CD14-positive monocyte (primary cell): ENCODE results near the gene ITPK1. TPM values are rescaled to one million over a fixed set of nuclear protein-coding genes. Genes with fewer than 3 reads are reported as not detected.

Experiments used
- DNase-seq, 3 donors: peaks; one replicate each; pipeline ENCODE4 v3.0.0-alpha.2; 2011 to 2022
- H2AFZ ChIP-seq: 2 replicates; pipeline ENCODE4 v1.6.0; 2012; ENCODE audit warnings: mild to moderate bottlenecking, low read depth, low read length, inconsistent platforms; ENCODE audit not compliant: insufficient read depth, poor library complexity, severe bottlenecking
- H3K27ac ChIP-seq, 2 donors: 1 replicate in 1 of 2; 2 replicates in 1 of 2; pipeline ENCODE4 v1.5.1; 2012 to 2013; ENCODE audit warnings: low read length in 2 of 2, control low read depth in 1 of 2, inconsistent platforms in 1 of 2, low read depth in 1 of 2, mild to moderate bottlenecking in 1 of 2
- H3K27me3 ChIP-seq, 2 donors: one replicate each; pipeline versions ENCODE4 v1.6.0 to v1.6.1; 2011 to 2013; ENCODE audit warnings: low read length in 2 of 2; ENCODE audit not compliant: control insufficient read depth in 2 of 2, insufficient read depth in 2 of 2
- H3K36me3 ChIP-seq, 2 donors: replicated peaks in 1 of 2; 1 replicate in 1 of 2; 2 replicates in 1 of 2; pipeline versions ENCODE4 v1.5.1 to v1.6.1; 2012 to 2013; ENCODE audit warnings: low read length in 2 of 2, control low read depth in 1 of 2, inconsistent platforms in 1 of 2, mild to moderate bottlenecking in 1 of 2; ENCODE audit not compliant: insufficient read depth in 2 of 2, control insufficient read depth in 1 of 2
- H3K4me1 ChIP-seq, 2 donors: 1 replicate in 1 of 2; 2 replicates in 1 of 2; pipeline versions ENCODE4 v1.5.1 to v1.6.1; 2012 to 2013; ENCODE audit warnings: low read length in 2 of 2, control low read depth in 1 of 2, inconsistent platforms in 1 of 2, mild to moderate bottlenecking in 1 of 2, moderate library complexity in 1 of 2; ENCODE audit not compliant: insufficient read depth in 2 of 2, control insufficient read depth in 1 of 2
- H3K4me2 ChIP-seq: replicated peaks from 2 replicates; pipeline ENCODE3; 2012; ENCODE audit warnings: low read length, moderate library complexity, mild to moderate bottlenecking; ENCODE audit not compliant: poor library complexity, severe bottlenecking; ENCODE audit errors: extremely low read depth
- H3K4me3 ChIP-seq, 3 experiments: fragments of 200-600 bp in 1 of 3; sonication (generic) in 1 of 3; replicated peaks in 1 of 3; 1 replicate in 2 of 3; 2 replicates in 1 of 3; pipeline ENCODE4 v1.5.1; 2011 to 2013; ENCODE audit warnings: low read length in 3 of 3, mild to moderate bottlenecking in 3 of 3, control low read depth in 2 of 3, low read depth in 2 of 3, inconsistent platforms in 1 of 3, moderate library complexity in 1 of 3
- H3K79me2 ChIP-seq: 2 replicates; pipeline ENCODE4 v1.6.0; 2012; ENCODE audit warnings: mild to moderate bottlenecking, control low read depth, inconsistent platforms, low read length, moderate library complexity; ENCODE audit not compliant: insufficient read depth
- H3K9ac ChIP-seq: 2 replicates; pipeline ENCODE4 v1.6.0; 2017; ENCODE audit warnings: low read length, mild to moderate bottlenecking; ENCODE audit not compliant: insufficient read depth, poor library complexity, severe bottlenecking
- H3K9me3 ChIP-seq, 2 donors: replicated peaks in 1 of 2; 1 replicate in 1 of 2; 2 replicates in 1 of 2; pipeline versions ENCODE4 v1.5.1 to v1.6.1; 2012 to 2013; ENCODE audit warnings: low read length in 2 of 2, control low read depth in 1 of 2; ENCODE audit not compliant: control insufficient read depth in 1 of 2, insufficient read depth in 1 of 2
- H4K20me1 ChIP-seq: 2 replicates; pipeline ENCODE4 v1.6.0; 2012; ENCODE audit warnings: mild to moderate bottlenecking, low read length, control low read depth, moderate library complexity; ENCODE audit not compliant: insufficient read depth
- H3K27ac Mint-ChIP-seq, 7 donors: one replicate each; pipeline ENCODE4 v1.8.0; 2020; ENCODE audit warnings: mild to moderate bottlenecking in 7 of 7, mixed read lengths in 7 of 7, moderate library complexity in 6 of 7, inconsistent platforms in 2 of 7
- H3K27me3 Mint-ChIP-seq, 3 donors: one replicate each; pipeline ENCODE4 v1.8.0; 2021 to 2022; ENCODE audit warnings: low read depth in 3 of 3, mild to moderate bottlenecking in 3 of 3, mixed read lengths in 3 of 3, moderate library complexity in 3 of 3, inconsistent platforms in 1 of 3
- H3K36me3 Mint-ChIP-seq, 2 donors: one replicate each; pipeline ENCODE4 v1.8.0; 2020; ENCODE audit warnings: mixed read lengths in 2 of 2, inconsistent platforms in 1 of 2, mild to moderate bottlenecking in 1 of 2
- H3K4me1 Mint-ChIP-seq: one replicate; pipeline ENCODE4 v1.8.0; 2020; ENCODE audit warnings: mild to moderate bottlenecking, mixed read lengths
- H3K4me3 Mint-ChIP-seq, 2 donors: one replicate each; pipeline ENCODE4 v1.8.0; 2020; ENCODE audit warnings: mild to moderate bottlenecking in 2 of 2, mixed read lengths in 2 of 2, moderate library complexity in 1 of 2
- H3K9me3 Mint-ChIP-seq, 7 donors: one replicate each; pipeline ENCODE4 v1.8.0; 2020 to 2022; ENCODE audit warnings: mixed read lengths in 7 of 7, mild to moderate bottlenecking in 6 of 7, moderate library complexity in 6 of 7, inconsistent platforms in 2 of 7
- CTCF ChIP-seq: fragments of 200-600 bp; IDR thresholded peaks from one replicate; pipeline ENCODE4 v1.8.0; 2022; ENCODE audit warnings: antibody characterized with exemption, mild to moderate bottlenecking
- WGBS: methylation state at CpG from one replicate; pipeline ENCODE4 v1.1.5; 2013; ENCODE audit warnings: missing lambda C conversion rate; ENCODE audit not compliant: insufficient coverage; 5-methylcytosine and 5-hydroxymethylcytosine counted together
- intact Hi-C, 2 donors: fragments of 100-400 bp; cut with micrococcal nuclease; formaldehyde crosslinking; loops; one replicate each; pipeline versions ENCODE4 v1.15.0 to v1.15.1; 2023
- polyA plus RNA-seq, 3 donors: library from polyadenylated mRNA; depleted of rRNA in 1 of 3; unstranded in 2 of 3; stranded (reverse) in 1 of 3; fragments of 300-500 nt in 2 of 3; fragments of >200 nt in 1 of 3; fragmentation: Illumina TruSeq in 2 of 3; gene quantifications; 1 replicate in 2 of 3; 2 replicates in 1 of 3; pipeline ENCODE4 v1.2.3, GENCODE V29; 2012 to 2021

The ITPK1 gene
- polyA plus RNA-seq, 3 donors: 57.1 to 144 (median 63.0) TPM

DNA sequence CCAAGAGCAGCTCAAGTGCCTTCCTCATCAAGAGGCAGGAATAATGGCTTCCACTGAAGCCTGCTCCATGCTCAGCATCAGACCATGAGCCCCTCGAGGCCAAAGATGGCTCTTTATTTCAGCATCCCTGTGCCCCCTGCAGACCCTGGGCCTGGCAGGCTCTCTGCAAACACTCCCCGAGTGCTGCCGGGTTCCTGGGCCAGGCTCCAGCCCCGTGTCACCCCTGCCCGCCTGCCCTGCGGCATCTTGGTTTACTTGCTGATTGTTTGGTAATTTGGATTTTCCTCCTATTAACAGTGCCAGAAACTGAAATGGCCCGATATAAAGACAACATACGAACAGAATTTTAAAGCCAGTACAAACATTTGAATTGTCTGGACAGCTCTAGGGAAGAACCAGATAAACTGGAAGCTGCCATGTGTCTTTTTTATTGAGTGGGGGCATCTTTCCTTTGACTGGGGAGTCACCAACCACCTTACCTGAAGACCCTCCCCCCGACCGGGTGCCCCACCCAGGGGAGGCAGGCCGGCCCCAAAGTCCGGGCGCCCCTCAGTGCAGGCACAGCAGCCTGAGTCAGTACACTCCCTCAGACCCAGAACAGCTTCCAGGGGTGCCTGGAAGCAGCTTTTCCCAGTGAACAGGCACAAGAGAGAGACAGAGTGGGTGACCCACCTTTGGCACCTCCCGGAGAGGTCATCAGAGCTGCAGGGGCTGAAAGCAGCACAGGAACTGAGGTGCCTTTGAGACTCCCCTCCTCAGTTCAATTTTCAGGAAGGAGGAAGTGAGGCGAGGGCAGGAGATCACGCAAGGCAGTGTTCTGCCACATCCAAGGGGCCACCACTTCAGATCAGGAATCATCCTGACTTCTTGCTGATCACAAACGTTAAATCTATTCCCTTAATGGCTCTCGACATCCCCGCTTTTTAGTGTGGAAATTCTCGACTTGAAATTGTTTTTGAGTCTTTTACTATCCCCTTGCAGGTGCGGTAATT, 30.6 kb downstream of the ITPK1 start:
- no peak for TF ChIP-seq CTCF
- H3K4me3 ChIP-seq: no peak overlapping the region
- no peaks in the 10 kb centered on the region for H3K27me3 ChIP-seq
- H3K9me3 Mint-ChIP-seq: peaks cover 0 to 5% (median 3%) of the 10 kb centered on the region in 7 donors
- peaks cover 0 to 3% (median 0%) of the 10 kb centered on the region in 3 donors for H3K27me3 Mint-ChIP-seq
- peaks cover 100% of the 10 kb centered on the region for H3K79me2 ChIP-seq
- H3K4me1 Mint-ChIP-seq: peaks cover 76% of the 10 kb centered on the region
- peak overlapping the region in 3 of 7 donors; percentile 45 to 80 (median 51) for H3K27ac Mint-ChIP-seq
- H3K36me3 Mint-ChIP-seq: peaks cover 17 to 36% of the 10 kb centered on the region in 2 donors
- intact Hi-C loops: no loop called here
- WGBS: 60% methylated on average over 8 of the region's 21 CpGs
- peaks cover 48 to 64% of the 10 kb centered on the region in 2 donors for H3K4me1 ChIP-seq
- H3K4me3 Mint-ChIP-seq: peak overlapping the region in 1 of 2 donors; percentile 26
- peak in 2 of 3 donors; percentile 44 to 47 for DNase-seq
- peaks cover 95% of the 10 kb centered on the region for H4K20me1 ChIP-seq
- H3K4me2 ChIP-seq: peak overlapping the region; percentile 1
- H3K27ac ChIP-seq: peak overlapping the region in 1 of 2 donors; percentile 69
- H3K9ac ChIP-seq: peak overlapping the region; percentile 24
- H3K36me3 ChIP-seq: peaks cover 0 to 5% of the 10 kb centered on the region in 2 donors
- H2AFZ ChIP-seq: no peak overlapping the region
- peaks cover 0 to 7% of the 10 kb centered on the region in 2 donors for H3K9me3 ChIP-seq

- Histone ChIP-seq H3K9ac (no peak overlapping the region), H3K27me3 (no peaks in the 10 kb centered on the region), H3K4me3 (no peak overlapping the region), H3K4me2 (no peak overlapping the region), H2AFZ (no peak overlapping the region), H3K79me2 (peaks cover 100% of the 10 kb centered on the region), H4K20me1 (peaks cover 95% of the 10 kb centered on the region), H3K36me3 (peaks cover 0 to 5% of the 10 kb centered on the region in 2 donors), H3K9me3 (peaks cover 0 to 7% of the 10 kb centered on the region in 2 donors), H3K4me1 (peaks cover 51 to 64% of the 10 kb centered on the region in 2 donors), H3K27ac (peak overlapping the region in 1 of 2 donors; percentile 64)
- 100% methylated on average over 2 of the region's 4 CpGs for WGBS
- Mint-ChIP-seq H3K4me1 (peaks cover 76% of the 10 kb centered on the region), H3K4me3 (no peak overlapping the region), H3K27ac (peak overlapping the region in 4 of 7 donors; percentile 6 to 66 (median 25)), H3K36me3 (peaks cover 21 to 31% of the 10 kb centered on the region in 2 donors), H3K9me3 (peaks cover 0 to 5% (median 3%) of the 10 kb centered on the region in 7 donors), H3K27me3 (peaks cover 0 to 3% (median 0%) of the 10 kb centered on the region in 3 donors)
- TF ChIP-seq CTCF: no peak
- no peak for DNase-seq
- intact Hi-C loops: no loop called here
These were observed 31.3 kb downstream of the ITPK1 start for GRCh38 chr14:93084402-93084801.
